Coronary artery (tissue), 2 donors: ENCODE results near the gene CAND1.

ENCODE experiments used
- DNase-seq: peaks from one replicate; pipeline ENCODE4 v3.0.0-alpha.2; 2017; ENCODE audit warnings: low spot score
- H3K27ac ChIP-seq, 2 donors: fragments of 200-600 bp; sonication (generic); one replicate each; pipeline ENCODE4 v1.5.1; 2016 to 2019
- H3K4me3 ChIP-seq: fragments of 200-600 bp; sonication (generic); 2 replicates; pipeline ENCODE4 v1.5.1; 2016; ENCODE audit warnings: mild to moderate bottlenecking, moderate library complexity
- CTCF ChIP-seq: fragments of 200-600 bp; sonication (generic); IDR thresholded peaks from one replicate; pipeline ENCODE4 v1.5.1; 2019; ENCODE audit warnings: antibody characterized with exemption

CAND1 gene

GRCh38 chr12:67299526-67299925 is 30.4 kb downstream of the CAND1 start:
- no peak for DNase-seq
- no peak for TF ChIP-seq CTCF
- Histone ChIP-seq H3K4me3 (no peak overlapping the region), H3K27ac (no peak overlapping the region)

DNA sequence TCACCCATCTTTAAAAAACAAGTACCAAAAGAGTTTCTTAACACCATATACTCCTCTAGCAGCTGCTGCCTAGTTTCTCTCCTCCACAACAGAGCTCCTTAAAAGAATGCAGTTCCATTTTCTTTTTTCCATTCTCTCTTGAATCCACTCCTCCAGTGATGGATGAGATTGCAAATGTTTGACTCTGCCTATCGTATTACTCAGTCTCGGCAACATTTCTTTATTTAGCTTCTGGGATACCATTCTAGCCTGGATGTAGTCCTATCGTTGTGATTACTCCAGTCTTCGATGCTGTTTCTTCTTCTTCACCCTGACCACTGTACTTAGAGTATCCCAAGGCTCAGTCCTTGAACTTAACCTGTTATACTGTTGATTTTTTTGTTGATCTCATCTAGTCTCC is 30.8 kb downstream of the CAND1 start:
- Histone ChIP-seq H3K4me3 (no peak overlapping the region), H3K27ac (no peak overlapping the region)
- no peak for DNase-seq
- TF ChIP-seq CTCF: no peak

GRCh38 chr12:67302162-67302561 is 33.0 kb downstream of the CAND1 start:
- DNase-seq: no peak
- H3K4me3 ChIP-seq: no peak overlapping the region
- no peak overlapping the region for H3K27ac ChIP-seq
- no peak for TF ChIP-seq CTCF

GRCh38 chr12:67305544-67305943 is 36.4 kb downstream of the CAND1 start:
- Histone ChIP-seq H3K4me3 (no peak overlapping the region), H3K27ac (no peak overlapping the region)
- no peak for DNase-seq
- no peak for TF ChIP-seq CTCF

- no peak for DNase-seq
- Histone ChIP-seq H3K27ac (no peak overlapping the region), H3K4me3 (no peak overlapping the region)
- no peak for TF ChIP-seq CTCF
Observed at GRCh38 chr12:67306712-67307111, 37.6 kb downstream of the CAND1 start.

GRCh38 chr12:67315661-67316060 is 46.5 kb downstream of the CAND1 start:
- no peak for DNase-seq
- Histone ChIP-seq H3K4me3 (no peak overlapping the region), H3K27ac (no peak overlapping the region)
- TF ChIP-seq CTCF: no peak

GRCh38 chr12:67318786-67319185 is 49.6 kb downstream of the CAND1 start:
- no peak for DNase-seq
- H3K27ac ChIP-seq: no peak overlapping the region
- H3K4me3 ChIP-seq: no peak overlapping the region
- TF ChIP-seq CTCF: no peak
